NCI-H187 (cell line): ENCODE data around the gene MSL3B.

ENCODE experiments used
- DNase-seq, 2 experiments: peaks; one replicate each; lab custom pipeline; 2025; lab: John Stamatoyannopoulos, UW

The MSL3B gene

DNA sequence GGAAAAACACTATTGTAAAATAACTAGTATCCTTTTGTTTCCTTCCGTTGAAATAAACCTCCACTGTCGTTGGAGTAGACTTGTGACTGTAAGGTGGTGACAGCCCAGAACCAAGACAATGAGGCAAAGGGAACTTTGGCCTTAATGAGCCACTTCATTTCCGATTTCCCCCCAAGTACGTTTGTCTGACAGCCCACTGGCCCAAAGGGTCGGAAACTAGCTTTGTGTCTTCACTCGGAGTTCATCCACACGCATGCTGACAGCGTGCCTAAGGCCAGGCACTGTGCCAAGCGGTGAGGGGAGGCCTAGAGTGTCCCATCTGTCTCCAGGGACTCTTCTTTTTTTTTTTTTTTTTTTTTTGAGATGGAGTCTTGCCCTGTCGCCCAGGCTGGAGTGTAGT lies 34.8 kb downstream of the MSL3B start:
- DNase-seq, result no peak

DNA sequence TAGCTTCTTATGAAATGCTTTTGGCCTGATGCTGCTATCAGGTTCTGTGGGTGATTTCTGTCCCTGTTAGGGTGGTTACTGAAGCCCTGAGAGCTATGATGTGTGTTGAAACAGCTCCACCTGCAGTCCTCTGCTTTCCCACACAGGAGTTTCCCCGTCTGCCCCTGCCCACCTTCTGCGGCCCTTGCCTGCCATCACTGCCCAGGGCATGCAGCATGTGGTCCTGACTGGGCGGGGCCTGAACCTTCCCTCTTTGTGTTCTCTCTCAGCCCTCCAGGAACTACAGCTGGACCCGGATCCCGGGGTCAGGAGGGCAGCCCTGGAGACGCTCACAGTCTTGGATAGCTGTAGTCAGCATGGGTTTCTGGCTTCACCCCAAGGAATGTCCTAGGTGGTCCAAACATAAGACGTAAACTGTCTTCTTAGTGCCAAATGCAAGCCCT lies 35.3 kb downstream of the MSL3B start:
- DNase-seq, result no peak

DNA sequence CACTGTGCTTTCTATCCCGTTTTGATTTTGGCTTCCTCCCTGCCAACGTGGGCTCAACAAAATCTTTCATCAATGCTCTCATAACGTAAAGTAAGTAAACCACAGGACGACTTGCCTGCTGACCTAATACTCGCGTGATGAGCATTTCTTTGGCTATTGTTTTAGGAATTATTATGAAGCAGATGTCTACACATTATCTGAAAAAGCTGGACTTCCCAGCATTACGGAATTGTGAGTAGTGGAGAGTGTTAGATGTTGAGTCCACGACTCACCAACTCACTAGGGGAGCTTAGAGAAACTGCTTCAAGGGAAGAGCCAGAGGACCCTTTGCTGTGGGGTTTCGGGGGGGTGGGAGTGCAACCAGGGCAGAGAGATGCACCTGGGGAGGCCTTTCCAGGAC lies 35.8 kb downstream of the MSL3B start:
- DNase-seq, result no peak

DNA sequence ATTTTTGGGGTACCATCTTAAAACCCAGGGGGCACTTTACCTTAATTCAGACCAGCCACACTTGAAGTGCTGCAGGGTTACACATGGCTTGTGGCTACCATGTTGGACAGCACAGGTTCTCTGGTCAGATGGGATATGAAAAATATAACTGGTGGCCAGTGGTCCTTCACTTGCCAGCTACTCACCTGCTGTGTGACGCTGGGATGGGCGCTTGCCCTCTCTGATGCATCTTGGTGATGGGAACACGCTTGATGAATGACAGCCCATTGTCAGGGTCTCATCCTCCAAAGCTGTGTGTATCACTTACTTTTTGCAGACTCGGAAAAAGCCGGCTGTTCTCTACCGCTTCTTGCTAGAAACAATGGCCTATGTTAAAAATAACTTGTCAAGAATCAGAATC lies 36.3 kb downstream of the MSL3B start:
- DNase-seq, result no peak

DNA sequence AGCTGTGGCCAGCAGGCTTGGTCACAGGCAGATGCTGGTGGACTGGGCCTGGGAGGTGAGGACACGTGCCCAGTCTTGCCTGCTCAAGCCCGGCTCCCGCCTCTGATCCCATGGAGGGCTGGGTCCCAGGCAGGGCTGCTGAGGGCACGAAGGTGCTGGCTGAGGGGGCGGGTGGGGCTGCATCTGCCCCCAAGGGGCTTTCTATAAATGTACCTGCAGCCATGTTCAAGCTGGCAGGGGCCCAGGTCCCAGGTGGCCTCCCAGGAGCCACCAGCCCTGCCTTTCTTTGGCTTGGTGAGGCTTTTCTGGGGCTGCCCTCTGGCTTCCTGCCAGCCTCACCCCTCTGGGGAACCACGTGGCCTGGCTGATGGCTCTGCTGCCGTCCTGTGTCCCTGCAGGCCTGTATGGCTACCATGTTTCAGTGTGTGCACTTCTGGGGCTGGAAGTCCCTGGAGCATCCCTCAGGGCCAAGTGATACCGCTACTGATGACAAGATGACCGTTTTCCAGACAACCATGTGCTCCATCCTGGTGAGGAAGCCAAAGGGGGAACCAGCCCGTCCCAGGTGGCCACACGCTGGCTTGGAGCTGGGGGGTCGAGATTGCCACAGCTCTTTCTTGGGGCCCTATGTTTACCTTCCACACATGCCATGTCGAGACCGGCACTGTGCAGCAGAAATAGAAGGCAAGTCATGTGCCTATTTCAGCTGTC lies 37.0 kb downstream of the MSL3B start:
- DNase-seq, result no peak

DNA sequence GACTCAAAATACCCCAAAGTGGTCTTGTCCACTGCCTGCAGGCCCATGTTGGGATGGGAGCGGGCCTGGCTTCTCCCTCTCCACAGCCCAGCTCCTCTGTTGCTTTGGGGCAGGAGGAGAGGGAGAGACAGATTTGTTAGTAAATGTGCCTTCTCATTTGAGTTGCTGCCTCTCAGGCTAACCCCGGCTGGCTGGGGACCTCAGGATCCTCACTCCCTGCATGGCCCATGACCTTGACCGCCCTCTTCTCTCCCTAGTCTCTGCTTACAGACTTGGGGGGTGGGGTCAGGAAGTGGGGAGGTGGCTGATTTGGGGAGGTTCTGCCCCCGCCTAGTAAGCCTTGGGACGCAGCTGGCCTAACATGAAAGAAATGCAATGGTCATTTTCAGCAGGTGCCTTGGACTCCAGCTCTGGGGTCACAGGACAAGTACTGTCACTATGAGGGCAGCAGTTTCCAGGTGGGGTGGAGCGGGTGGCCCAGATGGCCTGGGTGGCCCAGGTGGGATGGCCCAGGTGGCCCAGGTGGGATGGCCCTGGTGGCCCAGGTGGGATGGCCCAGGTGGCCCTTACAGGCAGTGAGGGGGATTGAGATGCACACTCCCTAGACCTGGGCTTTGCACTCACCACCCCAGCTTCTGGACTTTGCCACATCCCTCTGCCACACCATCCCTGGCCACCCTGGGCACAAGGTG lies 37.9 kb downstream of the MSL3B start:
- no peak for DNase-seq

DNA sequence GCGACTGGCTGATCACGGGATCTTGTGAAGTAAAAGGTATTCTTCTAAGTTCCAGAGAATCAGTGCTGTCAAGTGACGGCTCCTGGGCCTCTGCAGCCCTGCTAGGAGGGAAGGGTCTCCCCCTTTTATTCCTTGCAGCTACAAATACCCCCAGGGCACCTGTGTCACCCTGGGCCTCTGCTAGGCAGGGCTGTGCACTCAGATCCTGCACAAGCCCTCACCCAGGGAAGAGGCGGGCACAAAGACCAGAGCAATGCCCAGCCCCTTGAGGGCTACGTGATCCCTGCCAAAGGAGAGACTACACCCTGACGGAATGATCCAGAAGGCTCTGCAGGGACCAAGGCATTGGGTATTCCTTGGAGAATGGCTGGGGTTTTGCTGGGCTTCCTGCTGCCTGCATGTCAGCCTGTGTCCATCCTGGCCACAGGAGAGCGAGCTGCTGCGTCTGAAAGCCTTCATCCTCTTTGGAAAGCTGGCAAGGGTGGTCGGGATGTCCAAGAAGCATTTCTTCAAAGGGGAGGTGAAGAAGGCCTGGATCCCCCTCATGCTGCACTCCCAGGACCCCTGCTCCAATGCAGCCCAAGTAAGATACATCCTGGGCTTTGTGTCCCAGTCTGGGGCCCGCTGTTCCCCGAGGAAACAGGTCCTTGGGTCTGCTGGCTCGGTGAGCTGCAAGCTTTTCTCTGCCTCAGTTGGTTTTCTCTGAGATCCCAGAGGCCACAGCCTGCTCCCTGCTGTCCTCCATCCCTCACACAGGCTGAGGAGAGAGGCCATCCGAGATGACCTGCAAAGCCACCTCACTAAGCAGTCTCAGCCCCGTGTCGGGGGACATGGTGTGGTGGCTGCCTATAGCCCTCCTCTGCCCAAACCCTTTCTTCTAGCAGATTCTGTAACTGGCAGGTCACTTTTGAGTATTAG lies 38.7 kb downstream of the MSL3B start:
- no peak for DNase-seq

DNA sequence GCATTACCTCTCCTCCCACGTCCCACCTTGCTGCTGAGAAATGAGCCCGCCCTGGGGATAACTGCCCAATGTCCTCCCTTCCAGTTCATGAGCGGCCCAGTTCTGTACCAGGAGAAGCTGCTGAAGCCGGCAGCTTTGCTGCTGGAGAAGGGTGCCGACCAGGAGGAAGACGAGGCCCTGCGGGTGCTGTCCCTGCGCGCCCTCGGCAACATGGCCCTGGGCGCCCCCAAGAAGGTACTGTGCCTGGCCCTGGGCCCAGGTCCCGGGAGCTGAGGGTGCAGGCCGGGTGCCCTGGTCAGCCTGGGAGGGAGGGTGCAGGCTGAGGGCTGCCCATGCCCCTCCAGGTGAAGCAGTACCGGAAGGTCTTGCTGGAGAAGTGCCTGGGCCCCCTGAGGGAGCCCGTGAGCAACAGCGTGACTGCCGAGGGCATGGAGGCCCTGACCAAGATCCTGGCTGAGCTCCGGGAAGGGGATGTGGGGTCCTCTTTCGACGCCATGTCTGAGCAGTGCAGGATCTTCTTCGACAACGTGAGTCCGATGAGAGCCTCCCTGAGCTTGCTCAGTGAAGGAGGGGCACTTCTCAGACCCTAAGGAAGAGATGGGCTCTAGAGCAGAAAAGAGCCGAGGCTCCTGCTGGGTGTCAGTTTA lies 39.5 kb downstream of the MSL3B start:
- DNase-seq, result no peak

DNA sequence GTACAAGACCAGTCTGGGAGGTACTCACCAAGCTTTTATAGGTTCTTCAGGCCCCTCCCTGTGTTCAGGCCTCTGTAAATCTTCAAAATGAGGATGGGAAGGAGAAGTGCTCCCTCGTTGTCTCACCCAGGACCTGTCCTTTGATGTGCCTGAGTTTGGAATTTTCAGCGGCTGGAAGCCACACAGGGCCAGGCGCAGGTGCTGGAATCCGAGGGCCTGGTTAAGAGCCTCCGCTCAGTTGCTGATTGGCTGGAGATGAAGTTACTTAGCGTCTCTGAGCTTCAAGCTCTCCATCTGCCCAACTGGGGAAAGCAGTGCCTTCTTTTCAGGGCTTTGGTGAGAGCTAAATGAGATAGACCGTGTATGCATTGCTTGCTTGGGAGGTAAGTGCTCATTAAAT lies 43.8 kb downstream of the MSL3B start:
- no peak for DNase-seq

DNA sequence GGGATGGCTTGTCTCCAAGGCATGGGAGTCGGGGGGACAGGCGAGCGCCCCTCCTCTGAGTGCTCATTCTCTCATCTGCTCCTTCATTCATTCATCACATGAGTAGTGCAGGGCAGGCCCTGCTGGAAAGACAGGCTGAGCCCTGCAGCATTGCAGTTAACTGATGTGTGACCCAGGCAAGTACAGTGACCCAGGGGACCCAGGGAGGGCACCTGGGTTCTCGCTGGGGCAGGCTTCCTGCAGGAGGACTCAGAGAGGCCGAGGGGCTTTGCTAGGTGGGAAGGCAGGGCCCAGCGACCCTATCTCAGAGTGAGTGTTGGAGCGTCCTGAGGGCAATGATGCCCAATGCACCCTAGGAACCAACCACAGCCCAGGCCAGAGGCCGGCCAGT lies 44.5 kb downstream of the MSL3B start:
- no peak for DNase-seq

DNA sequence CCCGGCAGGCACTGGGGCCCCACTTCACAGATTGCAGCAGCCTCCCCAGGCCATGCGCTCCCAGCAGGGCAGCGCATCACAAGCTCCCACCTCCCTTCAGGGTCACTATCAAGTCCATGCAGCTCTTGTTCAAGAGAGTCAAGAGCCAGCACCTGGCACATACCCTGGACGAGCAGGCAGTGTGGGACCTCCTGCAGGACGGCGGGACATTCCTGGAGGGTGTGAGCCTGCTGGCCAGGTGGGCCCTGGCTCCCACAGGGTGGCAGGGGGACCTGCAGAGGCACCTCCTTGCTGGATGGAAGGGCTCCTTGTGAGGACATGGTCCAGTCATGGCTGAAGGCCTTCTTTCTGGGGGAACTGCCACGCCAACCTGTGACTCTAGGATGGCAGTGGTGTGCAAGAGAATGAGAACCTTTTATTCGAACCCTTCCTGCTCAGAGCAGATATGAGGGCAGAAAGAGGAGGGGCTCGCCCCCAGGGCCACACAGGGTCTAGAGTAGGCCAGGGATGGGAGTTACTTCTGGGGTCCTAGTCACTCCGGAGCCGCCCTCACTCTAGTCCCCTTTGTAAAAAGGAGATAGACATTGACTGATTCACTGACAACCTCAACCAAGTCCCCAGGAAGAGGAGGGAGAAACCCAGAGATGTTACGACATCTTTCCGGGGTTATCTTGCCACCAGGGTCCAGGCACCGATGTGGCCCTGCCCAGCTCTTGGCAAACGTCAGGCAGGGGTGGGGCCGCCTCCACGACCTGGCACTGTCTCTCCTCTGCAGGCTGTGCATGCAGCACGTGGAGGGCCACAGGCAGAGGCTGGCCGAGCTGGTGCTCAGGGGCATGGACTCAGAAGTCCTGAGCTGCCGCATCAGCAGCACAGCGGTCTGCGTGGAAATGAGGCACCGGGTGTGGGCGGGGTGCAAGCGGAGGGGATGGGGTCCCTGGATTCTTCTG lies 45.1 kb downstream of the MSL3B start:
- DNase-seq, result no peak

DNA sequence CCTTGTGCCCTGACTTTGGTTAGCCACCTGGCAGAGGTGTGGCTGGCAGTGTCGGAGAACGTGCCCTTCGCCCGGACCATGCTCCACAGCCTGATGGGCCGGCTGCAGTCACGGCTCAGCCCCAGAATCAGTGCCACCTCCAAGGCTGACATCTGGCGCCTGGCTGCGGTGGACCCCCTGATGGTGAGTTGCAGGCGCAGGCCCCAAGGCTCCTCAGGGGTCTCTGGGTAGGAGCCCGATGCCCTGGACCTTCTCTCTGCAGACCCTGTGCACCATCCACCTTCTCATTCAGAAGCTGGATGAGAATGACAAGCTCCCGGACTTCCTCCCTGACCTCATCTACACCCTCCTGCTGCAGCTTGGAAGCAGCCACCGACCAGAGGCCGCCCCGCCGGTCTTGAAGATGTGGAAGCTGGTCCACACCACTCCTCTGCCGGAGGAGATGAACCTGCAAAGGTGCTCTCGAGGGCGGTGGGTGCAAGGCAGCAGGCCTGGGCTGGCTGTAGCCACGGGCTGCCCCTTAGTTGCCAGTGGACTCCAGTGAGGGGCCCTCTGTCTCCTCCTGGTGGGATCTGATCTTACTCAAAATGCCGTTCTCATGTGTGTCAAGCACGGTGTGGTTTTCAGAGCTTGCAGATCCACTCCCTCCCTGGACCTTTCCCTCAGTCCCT lies 46.0 kb downstream of the MSL3B start:
- DNase-seq, result no peak

DNA sequence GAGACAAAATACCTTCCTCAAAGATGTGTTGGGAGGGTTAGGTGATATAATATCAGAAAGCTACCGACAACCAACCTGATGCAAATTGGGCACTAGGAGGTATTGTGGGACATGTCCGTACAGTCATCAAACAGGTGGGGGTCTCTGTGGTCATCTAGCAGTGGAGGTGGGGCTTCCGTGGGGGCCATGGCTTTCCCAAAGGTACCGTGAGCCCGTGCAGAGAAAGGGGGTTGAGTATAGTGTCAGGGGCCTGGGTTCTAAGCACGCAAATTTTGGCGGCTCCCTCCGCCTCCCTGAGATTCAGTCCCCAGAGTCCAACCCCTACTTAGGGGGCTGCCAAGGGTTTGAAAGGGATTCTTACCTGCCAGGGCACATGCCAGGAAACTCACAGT lies 46.5 kb downstream of the MSL3B start:
- no peak for DNase-seq

DNA sequence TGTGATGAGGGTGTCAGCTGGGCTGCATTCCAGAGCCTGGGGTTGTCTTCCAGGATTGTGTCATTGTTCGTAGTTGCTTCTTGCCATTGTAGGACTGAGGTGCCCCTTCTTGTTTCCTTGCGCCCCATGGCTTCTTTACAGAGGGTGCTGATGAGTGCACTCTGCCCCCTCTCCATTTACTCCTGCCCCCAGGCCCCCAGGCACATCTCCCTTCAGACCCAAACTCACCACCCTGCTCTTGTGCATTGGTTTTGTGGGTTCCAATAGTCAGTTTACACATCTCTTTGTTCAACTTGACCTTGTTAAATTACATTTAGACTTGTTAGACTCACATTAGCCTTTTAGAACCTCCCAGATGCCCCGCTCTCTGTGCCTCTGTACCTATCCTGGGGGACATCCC lies 47.0 kb downstream of the MSL3B start:
- no peak for DNase-seq

DNA sequence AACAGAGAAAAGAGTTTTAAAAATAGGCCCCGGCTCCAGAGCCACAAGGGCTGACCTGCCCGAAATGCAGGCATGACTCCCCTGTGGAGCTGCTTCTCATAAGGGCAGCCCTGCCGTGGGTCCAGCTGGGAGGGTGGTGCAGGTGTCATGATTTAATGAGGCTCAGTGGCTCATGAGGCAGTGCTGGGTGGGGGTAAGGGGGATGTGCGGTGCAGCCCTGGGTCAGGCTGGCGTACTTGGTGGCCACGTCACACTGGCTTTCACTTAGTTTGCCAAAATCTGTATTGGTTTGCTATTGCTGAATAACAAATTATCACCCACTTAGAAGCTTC lies 47.4 kb downstream of the MSL3B start:
- no peak for DNase-seq

DNA sequence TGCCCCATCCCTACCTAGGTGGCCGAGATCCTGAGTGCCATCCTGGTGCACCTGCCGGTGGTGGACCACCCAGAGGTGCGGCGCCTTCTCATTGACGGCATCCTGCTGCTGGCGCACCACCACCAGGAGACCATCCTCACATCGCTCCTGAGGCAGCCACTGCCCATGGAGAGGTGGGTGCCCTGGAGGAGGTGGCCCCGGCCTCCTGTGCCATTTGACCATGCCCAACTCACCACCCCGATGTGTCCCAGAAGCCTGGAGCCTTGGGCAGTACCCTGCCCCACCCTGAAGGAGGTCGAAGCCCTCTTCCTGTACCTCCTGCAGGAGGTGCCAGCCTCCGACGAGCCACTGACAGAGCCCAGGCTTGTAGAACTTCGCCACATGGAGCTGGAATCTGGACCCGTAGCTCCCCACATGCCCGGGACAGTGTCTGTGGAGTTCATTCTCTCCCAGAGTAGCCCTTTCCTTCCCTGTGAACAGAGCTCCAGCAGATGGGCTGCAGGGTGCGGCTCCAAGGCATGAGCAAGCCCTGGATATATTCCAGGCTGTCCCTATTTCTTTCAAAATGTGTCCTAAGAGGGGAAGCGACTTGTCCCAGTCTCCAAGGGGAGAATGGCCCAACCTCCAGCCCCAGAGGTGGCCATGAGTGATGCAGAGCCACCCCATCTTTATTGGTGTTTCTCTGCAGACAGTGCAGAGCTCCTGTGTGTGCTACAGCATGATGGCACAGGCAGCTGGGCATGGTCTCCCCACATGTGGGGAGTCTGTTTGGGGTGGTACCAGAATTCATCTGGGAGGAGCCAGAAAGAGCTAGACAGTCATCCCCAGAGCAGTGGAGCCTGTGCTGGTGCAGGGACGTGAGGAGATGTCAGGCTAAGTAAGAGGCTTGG lies 48.1 kb downstream of the MSL3B start:
- DNase-seq, result no peak

DNA sequence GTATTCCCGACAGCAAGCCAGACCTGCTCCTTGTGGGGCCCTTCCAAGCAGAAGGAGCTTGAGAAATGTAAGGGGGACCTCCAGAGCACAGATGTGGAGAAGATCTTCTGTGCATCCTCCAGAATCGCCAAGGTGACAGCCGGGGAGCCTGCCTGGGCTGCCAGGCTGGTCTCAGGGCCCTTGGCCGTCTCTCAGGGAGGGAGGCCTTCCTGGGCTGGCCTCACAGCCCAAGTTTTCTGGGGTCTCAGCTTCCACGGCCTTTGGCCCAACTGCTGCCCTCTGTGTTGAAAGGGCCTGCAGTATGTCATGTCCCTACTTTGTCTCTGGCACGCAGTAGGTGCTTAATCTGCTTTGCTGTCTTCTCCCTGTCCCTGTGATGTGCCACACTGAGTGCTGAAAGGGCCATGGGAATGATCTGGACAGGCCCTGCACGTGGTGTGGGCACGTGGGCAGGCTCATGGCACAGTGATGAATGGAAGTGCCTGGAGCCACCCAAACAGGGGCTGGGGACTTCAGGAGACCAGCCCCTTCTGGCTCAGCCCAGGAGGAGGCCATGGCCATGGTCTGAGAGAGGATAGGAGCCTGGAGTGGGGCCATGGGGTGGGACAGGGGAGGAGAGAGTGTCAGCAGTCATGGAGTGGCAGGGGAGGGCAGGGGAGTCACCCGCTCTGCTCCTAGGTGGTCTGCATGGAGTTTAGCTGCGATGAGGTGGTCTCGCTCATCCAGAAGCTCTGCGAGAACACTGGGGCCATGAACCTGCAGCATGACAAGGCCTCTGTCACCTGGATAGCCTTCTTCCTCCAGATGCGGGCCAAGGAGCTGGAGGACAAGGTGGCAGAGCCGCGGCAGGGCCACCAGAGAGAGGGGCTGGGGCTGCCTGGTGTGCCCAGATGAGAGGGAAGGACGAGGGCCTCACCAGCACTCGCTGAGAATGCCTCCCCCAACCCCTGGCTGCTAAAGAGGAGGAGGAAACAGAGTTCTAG lies 49.3 kb downstream of the MSL3B start:
- DNase-seq, result no peak

DNA sequence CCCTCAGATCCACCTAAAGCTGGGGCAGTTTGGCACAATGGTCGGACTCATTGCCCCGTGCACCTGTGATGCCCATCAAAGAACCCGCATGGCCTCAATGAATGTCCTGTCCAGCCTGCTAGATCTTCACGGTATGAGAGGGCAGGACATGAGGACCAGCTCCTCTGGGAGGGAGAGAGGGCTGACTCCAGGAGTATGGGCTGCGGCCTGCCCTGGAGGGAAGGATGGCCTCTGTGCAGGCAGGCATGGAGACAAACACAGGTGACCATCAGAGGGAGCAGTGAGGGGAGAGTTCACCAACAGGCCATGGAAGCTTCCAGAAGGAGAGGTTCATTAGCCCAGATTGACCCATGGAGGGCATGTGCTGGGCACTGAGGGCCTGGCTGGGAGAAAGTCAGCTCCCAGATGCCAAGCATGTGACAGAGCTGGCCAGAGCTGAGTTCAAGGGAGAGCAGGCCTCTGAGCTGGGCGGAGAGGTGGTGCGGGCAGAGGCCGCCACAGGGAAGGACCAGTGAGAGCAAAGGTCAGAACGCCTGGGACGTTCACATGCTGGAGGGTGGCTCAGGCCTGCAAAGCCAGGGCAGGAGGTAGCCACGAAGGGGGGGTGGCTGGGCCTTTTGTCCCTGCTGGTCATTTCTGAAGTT lies 50.1 kb downstream of the MSL3B start:
- DNase-seq, result no peak
